A673 (cell line): ENCODE data around the gene SOX11.

Experiments
- CTCF ChIP-seq: fragments of 300-800, 200-600 bp; sonication (generic); conservative IDR thresholded peaks from 2 replicates; pipeline ENCODE4 v1.5.1; 2017; ENCODE audit warnings: low read depth, mild to moderate bottlenecking, antibody characterized with exemption, low read length, moderate library complexity, mixed read lengths
- EZH2 ChIP-seq: fragments of 200-600 bp; sonication (generic); IDR thresholded peaks from 2 replicates; pipeline ENCODE4 v1.6.1; 2017; ENCODE audit warnings: borderline replicate concordance, low read depth, mild to moderate bottlenecking, mixed read lengths, antibody characterized with exemption, low read length; ENCODE audit not compliant: poor library complexity, severe bottlenecking

DNA sequence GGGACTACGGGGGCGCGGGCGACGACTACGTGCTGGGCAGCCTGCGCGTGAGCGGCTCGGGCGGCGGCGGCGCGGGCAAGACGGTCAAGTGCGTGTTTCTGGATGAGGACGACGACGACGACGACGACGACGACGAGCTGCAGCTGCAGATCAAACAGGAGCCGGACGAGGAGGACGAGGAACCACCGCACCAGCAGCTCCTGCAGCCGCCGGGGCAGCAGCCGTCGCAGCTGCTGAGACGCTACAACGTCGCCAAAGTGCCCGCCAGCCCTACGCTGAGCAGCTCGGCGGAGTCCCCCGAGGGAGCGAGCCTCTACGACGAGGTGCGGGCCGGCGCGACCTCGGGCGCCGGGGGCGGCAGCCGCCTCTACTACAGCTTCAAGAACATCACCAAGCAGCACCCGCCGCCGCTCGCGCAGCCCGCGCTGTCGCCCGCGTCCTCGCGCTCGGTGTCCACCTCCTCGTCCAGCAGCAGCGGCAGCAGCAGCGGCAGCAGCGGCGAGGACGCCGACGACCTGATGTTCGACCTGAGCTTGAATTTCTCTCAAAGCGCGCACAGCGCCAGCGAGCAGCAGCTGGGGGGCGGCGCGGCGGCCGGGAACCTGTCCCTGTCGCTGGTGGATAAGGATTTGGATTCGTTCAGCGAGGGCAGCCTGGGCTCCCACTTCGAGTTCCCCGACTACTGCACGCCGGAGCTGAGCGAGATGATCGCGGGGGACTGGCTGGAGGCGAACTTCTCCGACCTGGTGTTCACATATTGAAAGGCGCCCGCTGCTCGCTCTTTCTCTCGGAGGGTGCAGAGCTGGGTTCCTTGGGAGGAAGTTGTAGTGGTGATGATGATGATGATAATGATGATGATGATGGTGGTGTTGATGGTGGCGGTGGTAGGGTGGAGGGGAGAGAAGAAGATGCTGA lies 1.4 kb downstream of the SOX11 start:
- TF ChIP-seq CTCF (no peak), EZH2 (no peak)
